GM12892 (cell line): Measurements from ENCODE around the gene SERPINB4.
"Not testable (repeated sequence)": the region's sequence is repeated elsewhere in the genome, so short reads cannot be mapped to it uniquely, and the experiment has no call there.

ENCODE experiments used
- POLR2AphosphoS5 ChIP-seq: IDR thresholded peaks from 2 replicates; pipeline ENCODE4 v1.6.1; 2011; ENCODE audit warnings: low read depth, low read length, control low read depth
- TAF1 ChIP-seq: IDR thresholded peaks from 2 replicates; pipeline ENCODE4 v1.6.1; 2011; ENCODE audit warnings: low read depth, mild to moderate bottlenecking, control low read depth, low read length, borderline replicate concordance

DNA sequence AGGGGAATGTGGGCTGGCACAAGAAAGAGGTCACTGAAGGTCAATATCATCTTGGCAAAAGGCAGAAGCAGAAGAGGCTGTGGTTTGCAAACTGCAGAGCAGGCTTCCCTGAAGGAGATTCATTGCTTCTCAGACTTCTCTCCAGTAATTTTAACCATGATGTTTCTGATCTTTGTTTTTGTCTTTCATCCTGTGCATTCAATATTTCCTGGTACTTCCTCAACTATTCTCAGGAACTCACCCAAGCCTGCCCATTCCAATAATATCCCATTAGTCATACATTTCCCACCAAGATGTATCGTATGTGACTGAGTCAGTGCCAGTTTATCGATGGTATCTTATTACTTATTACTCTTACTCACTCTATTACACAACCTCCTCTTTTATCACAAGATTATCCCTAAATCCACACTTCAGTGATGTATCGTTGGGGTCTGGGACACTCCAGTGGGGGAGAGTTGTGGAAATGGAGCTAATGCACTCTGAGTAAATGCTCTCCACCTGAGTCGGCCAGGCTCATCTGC is 2.8 kb downstream of the SERPINB4 start:
- TF ChIP-seq POLR2AphosphoS5, TAF1: not testable (repeated sequence)
